Measurements from ENCODE around the gene TSC22D4.

Gene TSC22D4

DNA sequence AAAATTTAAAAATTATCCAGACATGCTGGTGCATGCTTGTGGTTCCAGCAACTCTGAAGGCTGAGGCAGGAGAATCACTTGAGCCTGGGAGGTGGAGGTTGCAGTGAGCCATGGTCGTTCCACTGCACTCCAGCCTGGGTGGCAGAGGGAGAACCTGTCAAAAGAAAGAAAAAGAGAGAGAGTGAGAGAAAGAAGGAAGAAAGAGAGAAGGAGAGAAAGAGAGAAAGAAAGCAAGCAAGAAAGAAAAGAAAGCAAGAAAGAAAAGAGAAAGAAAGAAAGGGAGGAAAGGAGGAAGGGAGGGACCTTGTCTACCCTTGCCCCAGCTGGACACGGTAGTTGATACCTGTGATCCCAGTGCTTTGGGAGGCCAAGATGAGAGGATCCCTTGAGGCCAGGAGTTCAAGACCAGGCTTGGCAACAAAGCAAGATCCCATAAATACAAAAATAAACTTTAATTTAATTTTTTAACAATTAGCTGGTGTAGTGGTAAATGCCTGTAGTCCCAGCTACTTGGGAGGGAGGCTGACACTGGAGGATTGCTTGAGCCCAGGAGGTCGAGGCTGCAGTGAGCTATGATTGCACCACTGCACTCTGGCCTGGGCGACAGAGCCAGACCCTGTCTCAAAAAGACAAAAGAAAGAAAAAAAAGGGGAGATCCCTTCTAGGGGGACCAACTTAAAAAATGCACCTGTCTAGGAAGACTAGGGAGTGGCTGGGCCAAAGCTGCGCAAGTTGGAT, 13.9 kb upstream of the TSC22D4 start:
- DNase-seq: no peak

DNA sequence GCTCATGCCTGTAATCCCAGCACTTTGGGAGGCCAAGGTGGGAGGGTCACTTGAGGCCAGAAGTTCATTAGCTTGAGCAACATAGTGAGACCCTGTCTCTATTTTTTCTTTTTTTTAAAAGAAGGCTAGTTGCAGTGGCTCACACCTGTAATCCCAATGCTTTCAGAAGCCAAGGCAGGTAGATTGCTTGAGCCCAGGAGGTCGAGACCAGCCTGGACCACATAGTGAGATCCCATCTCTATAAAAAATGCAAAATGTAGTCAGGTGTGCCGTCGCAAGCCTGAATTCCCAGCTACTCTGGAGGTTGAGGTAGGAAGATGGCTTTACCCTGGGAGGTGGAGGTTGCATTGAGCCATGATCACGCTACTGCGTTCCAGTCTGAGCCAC, 12.2 kb upstream of the TSC22D4 start:
- no peak for DNase-seq

DNA sequence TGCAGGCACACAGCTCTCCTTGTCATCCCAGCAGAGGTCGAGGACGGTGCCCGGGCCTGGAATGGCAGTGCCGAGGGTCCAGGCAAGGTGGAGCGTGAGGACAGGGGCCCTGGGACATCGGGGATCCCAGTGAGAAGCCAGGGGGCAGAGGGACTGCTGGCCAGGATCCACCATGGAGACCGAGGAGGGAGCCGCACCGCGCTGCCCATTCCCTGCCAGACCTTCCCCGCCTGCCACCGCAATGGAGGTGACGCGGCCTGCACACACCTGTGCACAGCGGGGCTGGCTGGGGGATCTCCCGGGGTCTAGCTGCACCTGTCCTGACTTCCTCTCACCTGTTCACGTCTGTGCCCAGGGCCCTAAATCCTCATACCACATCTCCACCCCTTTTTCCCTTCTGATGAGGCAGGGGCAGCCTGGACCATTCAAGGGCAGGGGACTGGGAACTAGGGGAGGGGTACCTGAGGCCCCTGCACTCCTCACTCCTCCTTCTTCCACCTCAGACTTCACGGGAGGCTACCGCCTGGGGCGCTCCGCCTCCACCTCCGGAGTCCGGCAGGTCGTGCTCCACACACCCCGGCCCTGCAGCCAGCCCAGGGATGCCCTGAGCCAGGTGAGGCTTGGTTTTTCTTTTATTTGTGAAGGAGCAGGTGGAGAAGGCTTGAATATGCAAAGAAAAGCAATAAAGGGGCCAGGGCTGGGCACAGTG, 11.6 kb upstream of the TSC22D4 start:
- no peak for DNase-seq

DNA sequence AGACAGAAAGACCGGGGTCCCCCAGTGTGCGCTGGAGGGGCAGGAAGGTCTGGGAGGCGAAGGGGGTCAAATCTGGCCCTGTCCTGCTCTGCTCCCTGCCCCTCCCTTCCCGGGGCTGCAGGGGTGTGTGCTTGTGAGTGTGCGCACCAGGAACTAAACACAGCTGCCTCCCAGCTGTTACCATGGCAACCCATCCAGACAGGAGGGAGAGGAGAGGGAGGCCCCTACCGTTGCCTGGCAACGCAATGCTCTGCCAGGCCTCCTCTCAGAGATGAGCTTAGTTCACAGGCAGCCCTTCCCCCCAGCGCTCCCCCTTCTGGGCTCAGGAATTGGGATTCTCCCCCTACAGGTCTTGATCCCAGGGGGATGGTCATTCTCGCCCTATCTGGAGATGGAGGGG, 10.8 kb upstream of the TSC22D4 start:
- no peak for DNase-seq

DNA sequence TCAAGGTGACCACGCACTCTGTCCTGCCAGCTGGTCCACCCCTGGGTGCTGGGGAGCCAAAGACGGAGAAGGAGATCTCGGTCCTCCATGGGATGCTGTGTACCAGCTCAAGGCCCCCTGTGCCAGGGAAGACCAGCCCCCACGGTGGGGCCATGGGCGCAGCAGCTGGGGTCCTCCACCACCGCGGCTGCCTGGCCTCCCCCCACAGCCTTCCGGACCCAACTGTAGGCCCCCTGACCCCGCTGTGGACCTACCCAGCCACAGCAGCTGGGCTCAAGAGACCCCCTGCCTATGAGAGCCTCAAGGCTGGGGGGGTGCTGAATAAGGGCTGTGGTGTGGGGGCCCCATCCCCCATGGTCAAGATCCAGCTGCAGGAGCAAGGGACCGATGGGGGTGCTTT, 10.1 kb upstream of the TSC22D4 start:
- no peak for DNase-seq

DNA sequence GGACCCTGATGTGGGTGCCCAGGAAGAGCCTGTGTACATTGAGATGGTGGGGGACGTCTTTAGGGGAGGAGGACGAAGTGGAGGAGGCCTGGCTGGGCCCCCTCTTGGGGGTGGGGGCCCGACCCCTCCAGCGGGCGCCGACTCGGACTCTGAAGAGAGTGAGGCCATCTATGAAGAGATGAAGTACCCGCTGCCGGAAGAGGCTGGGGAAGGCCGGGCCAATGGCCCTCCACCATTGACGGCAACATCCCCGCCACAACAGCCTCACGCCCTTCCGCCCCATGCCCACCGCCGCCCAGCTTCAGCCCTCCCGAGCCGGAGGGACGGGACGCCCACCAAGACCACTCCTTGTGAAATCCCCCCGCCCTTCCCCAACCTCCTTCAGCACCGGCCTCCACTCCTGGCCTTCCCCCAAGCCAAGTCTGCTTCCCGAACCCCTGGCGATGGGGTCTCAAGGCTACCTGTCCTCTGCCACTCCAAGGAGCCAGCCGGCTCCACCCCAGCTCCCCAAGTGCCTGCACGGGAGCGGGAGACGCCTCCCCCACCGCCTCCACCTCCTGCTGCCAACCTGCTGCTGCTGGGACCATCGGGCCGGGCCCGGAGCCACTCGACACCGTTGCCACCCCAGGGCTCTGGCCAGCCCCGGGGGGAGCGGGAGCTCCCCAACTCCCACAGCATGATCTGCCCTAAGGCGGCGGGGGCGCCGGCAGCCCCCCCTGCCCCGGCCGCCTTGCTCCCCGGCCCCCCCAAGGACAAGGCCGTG, 9.5 kb upstream of the TSC22D4 start:
- no peak for DNase-seq

DNA sequence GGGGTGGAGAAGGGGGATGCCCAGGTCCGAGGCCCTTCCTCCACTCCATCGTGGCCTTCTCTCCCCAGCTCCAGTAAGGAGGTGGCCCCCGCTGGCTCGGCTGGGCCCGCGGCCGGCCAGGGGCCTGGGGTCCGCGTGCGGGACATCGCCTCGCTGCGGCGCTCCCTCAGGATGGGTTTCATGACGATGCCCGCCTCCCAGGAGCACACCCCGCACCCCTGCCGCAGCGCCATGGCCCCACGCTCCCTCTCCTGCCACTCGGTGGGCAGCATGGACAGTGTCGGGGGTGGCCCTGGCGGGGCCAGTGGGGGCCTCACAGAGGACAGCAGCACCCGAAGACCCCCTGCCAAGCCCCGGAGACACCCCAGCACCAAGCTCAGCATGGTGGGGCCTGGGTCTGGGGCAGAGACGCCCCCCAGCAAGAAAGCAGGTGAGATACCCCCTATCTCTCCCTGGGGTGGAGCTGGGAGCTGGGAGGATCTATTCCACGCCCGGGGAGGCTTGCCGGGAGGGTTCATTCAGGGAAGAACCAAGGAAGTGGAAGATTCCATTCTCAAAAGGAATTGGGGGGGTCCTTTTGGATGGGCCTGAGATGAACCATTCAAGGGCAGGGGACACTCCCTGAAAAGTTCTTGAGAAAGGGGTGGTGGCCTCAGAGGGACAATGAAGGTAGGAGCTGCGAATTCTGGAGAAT, 7.9 kb upstream of the TSC22D4 start:
- DNase-seq: no peak

DNA sequence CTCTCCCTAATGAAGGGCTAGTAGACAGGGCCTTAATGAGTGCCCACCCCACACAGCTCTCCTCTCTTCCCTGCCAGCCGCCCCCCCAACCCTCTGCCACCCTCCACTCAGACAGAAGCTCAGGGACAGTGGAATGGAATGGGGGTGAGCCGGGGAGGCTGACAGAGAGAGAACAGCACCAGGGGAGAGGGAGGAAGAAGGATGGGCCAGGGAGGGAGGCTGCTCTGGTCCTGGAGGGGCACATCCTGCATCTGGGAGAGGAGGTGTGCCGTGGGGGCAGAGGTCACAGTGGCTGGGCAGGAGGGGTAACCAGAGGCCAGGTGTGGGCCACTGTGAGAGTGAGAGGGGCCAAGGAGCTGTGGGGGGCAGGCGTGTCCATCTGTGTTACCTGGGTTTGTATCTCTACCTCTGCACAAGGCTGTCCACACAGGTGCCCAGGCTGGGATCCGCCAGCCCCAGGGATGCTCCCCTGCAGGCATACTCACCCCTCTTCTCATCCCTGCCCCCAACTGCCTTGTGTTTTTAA, 7.2 kb upstream of the TSC22D4 start:
- DNase-seq: no peak

DNA sequence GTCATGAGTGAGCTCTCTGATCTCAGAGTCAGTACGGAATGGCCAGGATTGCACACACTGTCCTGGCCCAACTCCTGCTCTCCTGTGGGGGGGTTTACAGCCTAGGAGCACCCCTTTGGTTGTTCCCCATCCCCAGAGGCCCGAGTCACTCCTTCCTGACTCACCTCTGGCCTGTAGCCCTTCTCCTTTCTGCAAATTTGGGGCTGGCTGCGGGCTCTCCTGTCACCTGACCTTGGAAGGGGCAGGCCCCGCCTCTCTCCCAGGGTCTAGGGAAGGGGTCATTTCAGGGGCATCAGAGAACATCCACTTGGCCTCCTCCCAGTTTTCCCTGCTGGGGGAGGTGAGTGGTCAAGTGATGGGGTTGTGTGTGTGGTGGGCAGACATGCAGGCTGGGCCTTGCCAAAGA, 6.5 kb upstream of the TSC22D4 start:
- DNase-seq: no peak

DNA sequence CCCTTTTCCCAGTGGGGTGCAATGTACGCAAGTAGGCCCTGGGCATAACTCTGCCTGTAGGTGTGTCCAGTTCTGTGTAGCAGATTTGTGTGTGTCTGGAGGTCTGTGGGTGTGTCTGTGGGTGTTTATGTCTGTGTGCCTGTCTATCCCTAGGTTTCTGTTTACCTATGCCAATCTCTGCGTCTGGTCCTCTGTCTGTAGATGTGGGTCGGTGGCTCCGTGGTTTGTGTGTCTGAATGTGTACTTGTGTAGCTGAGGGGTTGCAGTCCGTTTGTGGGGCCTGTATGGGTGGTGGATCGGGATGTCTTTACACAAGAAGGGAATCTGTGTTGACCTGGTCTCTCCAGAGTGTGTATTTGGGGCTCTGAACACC, 5.6 kb upstream of the TSC22D4 start:
- no peak for DNase-seq

DNA sequence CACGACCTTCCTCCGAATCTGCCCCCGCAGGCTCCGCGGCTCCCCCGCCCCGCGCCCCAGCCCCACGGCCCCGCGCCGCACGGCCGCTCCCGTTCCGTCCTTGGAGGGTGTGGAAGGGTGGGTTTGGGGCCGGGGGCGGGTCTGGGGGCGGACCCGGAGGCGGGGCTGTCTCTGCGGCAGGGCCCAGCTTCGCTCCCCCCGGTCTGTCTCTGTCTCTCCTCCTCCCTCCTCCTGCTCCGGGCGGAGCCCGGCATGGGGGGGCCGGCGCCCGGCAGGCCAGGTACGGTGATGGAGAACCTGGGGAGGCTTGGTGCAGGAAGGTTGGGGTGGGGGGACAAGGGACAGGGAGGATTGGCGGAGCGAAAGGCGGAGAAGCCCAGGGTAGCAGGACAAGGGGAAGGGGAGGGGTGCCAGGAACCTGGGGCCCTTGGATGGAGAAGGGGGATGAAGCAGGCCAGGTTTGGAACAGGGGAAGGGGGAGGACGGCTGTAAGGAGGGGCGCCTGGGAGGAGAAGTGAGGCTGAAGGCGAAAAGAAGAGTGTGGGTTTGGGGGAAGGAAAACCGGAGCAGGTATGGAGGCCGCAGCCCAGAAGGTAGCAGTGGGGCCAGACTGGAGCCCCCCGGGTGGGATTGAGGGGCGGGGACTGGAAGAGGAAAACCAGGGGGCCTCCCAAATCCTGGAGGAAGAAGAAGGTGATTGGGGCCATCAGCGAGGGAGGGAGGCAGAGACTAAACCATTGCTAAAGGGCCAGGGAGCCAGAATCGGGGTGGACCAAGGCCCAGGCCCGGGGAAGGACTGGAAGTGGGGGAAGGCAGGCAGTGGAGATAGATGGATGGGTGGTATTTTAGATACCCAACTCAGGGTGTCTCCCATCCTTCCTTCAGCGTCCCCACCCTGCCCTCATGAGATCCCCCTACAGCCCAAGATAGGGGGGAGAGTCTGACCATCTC, 5.0 kb upstream of the TSC22D4 start, which contains the start of gene NYAP1:
TSS of gene NYAP1 (plus strand) at position 206 of the 951 bp plus-strand sequence. CDS start 1,385 bp downstream, outside the sequence.
- DNase-seq: peak; percentile 55

DNA sequence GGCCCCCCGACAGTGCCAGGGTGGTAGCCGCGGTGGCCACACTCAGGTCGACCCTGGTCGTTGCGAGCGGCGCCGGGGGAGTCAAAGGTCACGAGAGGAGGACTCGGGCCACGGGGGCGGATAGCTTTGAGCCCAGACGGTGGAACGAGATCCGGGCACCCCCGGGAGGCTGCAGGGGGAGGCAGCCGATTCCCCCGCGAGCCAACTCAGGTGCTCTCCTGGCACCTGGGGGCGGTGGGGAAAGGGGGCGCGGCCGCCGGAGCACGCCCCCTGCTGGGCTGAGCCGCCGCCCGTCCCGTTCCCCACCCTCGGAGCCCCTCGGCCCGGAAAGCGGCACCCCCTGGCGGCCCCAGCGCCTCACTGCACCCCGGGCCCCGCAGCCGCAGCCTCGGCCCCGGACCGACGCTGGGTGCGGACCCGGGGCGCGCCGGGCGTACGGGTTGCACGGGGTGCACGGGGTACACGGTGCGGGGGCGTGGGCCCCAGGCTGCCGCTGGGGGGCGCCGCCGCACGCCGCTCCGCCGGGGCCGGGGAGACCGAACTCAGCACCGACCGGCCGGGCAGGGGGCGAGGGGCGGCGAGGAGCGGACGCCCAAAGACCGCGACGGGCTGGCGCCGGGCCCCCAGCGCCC, 4.2 kb upstream of the TSC22D4 start:
- DNase-seq: peak; percentile 84

DNA sequence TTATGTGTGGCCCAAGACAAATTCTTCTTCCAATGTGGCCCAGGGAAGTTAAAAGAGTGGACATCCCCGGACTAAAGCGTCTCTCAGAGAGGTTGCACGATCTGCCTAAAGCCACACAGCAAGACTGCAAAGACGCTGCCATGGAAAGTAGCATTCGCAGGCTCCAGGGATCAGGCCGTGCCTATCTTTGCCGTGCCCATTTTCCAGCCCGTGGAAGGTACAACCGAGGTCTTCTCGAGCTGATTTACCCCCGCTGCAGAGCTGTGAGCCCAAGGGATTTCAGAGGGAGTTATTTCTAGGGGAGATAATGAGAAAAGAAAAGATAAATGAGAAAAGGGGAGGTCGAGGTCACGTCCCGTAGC, 3.7 kb upstream of the TSC22D4 start:
- DNase-seq: no peak

DNA sequence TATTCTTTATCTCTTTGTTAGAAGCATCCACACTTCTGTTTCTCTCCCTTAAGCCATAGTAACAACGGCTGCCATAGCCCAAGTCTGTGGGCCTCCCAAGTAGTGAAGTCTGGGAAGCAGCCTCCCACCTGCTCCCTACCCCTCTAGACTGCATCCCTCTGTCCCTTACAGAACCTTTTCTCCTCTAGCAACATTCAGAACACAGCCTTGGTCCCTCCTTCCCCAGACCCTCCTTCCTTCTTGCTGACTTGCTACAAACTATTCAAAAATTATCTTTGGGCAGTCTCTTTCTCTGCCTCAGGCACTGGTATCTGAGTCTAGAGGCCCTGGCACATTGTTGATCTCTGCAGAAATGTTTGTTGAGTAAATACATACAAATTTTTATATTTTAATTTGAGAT, 2.5 kb upstream of the TSC22D4 start:
- no peak for DNase-seq

DNA sequence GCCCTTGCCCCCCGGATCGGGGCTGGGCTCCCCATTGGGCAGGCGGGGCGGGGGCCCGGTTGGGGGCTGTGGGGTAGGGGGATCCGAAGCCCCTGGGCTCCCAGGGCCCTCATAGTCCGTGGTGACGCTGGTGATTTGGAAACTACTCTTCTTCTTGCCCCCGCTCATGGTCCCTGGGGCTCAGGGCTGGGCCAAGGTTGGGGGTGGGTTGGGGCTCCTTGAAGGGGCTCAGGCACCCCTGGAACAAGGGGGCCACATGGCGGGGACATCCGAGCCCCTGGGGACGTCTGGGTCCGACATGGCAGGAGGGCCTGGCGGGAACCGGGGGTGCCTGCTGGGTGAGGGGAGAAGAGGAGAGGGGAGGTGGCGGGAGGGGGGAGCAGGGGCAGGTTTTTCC, 1.1 kb downstream of the TSC22D4 start:
- no peak for DNase-seq

DNA sequence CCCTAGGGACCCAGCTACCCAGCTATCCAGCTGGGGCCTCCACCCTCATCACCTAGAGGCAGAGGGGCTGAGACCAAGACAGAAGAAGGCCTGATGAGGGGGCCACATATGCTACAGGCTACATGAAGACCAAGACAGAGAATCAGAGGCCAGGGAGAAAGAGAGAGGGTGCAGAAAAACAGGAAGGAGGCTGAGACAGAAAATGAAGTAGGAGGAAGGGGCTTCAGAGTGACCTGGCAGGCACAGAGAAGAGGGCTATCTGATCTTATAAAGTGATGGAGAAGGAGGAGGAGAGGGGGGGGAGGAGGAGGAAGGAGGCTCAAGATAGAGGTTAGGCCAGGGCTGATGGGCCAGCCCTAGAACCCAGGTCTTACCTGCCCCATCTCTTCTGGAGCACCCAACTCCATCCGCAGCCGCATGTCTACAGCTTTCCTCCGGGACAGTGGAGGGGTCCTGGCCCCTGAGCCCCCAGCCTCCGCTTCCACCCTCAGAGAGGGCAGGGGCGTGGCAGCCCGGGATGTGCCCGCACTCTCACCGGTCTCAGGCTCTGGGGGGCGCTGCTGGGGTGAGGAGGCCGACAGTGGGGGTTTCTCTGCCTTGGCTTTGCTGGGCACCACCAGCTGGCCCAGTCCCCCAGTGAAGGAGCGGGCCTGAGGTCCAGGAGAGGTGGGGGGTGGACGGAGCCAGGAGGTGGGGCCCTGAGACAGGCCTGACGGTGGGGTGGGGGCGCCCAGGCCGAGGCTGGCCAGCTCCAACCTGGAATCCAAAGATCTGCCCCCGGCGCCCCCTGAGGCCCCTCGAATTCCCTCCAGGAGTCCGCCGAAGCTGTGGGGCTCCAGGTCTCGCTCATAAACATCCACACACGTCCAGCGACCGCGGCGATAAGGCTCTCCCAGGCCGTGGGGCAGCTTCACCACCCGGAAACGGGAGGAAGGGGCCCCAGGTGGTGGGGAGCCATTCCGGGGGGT, 1.8 kb downstream of the TSC22D4 start:
- DNase-seq: peak; percentile 52

DNA sequence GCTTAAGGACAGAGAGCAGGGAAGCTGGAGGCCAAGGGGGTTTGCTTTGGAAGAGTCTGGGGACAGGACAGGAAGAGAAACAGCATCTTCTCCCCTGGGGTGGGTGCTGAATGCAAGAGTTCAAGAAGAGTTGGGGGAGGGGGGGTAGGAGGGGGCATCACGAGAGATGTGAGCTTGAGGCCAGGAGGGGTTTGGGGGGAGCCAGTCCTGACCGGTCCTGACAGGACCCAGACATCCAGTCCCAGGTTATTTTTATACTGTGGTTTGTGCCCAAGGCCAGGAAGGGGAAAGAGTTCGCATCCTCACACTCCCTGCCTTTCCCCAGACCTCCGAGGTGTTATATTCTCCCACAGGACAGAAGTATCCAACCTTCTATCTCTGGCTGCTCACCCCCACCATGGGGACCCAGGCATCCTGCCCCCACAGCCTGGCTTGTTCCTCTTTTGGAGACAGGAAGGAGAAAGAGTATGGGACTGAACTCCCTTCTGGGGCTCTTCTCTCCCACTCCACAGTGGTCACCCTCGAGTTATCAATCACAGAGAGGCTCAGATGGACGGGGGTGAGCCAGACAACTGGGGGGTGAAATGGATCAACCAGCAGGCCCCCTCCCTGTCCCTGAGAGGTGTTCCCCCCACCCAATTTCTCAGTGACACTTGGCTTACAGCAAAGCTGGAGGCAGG, 2.8 kb downstream of the TSC22D4 start:
- DNase-seq: no peak

DNA sequence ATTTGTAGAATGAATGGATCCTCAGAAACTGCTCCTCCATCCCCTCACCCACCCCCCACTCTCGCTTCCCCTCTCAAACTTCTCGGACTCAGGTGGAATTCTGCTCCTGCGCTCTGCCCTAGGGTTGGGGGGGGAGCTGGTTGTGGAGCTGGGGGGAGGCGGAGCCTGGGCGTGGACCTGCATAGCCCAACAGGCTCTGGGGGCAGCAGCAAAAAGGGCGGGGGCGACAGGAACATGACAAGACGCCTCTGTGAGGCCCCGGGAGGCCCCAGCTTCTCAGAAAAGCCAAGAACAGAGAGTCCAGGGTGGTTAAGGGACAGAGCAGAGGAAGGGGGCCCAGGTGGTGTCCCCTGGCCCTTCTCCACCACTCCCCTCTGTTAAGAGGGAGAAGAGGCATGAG, 3.5 kb downstream of the TSC22D4 start:
- DNase-seq: peak; percentile 21

DNA sequence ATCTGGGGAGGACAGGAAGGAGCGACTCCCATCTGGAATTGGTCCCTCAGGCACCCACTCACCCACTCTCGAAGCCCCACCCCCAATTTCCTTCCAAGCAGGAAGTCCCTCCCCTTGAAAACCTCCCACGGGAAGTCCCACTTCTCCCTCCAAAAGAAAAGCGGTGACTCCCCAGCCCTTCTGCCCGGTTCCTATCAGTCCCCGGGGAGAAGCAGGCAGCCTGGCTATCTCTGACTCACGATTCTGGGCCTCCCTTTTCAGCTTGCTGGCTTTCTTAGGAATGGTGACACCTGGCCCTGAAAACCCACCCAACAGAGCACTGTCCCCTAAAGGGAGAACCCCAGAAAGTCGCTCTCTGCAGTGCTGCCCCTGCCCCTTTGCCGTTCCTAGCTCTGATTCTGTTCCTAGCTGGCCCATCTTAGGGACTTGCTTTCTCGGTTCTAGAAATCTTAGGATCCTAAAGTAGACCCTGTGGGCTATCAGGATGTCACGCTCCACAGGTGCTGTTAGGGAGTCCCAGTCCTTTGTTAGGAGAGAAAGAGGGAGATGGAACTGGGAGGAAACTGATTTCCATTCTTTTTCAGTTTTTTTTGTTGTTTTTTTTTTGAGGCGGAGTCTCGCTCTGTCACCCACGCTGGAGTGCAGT, 6.0 kb downstream of the TSC22D4 start:
- no peak for DNase-seq

Measured in activated naive CD4-positive, alpha-beta T cell treated with Interleukin-2 at 50 U/mL for 16 hours (primary cell).